Tracheal epithelial cell (primary cell): ENCODE data around the gene CARD16. TPM values are rescaled to one million over a fixed set of nuclear protein-coding genes. Genes with fewer than 3 reads are reported as not detected.

Experiments used
- total RNA-seq: library from RNA; depleted of rRNA; stranded (reverse); fragments of >200 nt; gene quantifications from 2 replicates; pipeline ENCODE4 v1.2.1, GENCODE V29; 2014

The CARD16 gene
- 0.85 and 2.2 TPM in 2 replicates for total RNA-seq

GRCh38 chr11:105044557-105045524, at the start of gene CARD16:
Gene CARD16, minus strand, starts transcription at chr11:105045335. Its CDS starts 38 bp downstream, at chr11:105045297.

DNA sequence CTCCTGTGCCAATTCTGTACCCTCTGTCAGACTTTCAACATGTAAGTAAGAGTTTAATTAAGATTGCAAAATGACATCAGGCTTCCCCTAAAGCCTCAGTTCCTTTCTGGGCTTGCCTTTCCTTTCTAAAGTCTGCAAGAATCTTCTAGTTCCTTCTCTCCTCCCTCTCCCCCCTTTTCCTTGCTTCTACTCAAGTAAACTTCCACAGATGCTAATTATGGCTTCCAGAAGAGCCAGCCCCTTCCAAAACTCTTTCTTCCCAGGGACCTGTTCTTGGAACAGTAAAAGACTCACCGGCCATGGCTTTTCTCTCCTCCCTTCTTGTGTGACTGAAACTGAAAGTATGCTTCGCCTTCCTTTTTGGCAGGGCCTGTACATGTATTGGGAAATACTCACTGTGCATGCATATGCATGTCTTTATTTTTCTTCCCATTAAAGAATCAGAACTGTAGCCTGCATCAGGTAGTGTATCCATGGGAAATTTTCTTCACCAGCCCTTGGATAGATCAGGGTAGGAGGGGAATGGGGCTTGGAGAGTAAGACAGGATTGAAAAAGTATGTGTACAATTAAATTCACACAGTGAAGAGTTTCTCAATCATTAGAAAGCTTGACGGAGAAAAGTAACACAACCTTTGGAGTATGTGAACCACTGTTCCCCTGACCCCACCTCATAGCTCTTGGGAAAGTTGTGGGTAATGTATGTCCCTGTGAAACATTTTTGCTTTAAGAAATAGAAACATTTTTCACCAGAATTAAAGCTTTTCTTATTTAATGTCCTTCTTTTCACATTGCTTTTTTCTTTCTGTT, 10.1 kb downstream of the CARD16 start, which contains the start of gene CASP1:
Gene CASP1 (minus strand): TSS at position 332 of the 808 bp plus-strand sequence. CDS start 31 bp downstream, at position 301.

DNA sequence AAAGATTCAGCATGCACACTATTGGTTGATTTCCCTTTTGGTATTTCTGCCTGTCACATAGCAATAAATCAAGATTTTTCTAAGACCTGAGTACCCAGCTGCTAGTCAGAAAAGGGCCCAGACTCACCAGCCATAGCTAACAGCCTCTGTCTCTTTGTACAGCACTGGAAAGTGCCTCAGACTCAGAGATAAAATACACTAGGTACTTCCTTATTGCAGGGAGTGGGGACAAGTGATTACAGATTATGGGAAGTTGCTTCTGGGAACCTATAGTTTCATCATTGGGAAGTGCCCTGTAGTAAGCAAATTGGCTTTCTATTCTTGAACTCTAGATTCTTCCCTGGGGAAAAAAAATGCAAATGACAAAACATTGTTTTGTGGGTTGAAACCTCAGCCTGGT, 22.1 kb downstream of the CARD16 start, which contains the start of gene CASP5:
Gene CASP5 (minus strand): TSS at position 166 of the 400 bp plus-strand sequence. CDS start 32 bp downstream, at position 134.

Other genes with a start within 250 kb of the CARD16 start
- gene CASP12, start 146.9 kb downstream of the CARD16 start, total RNA-seq = not detected in 2 replicates
- gene CASP4, start 76.8 kb downstream of the CARD16 start, total RNA-seq = 132 and 145 TPM in 2 replicates
- gene CASP5, start 22.2 kb downstream of the CARD16 start, total RNA-seq = 1.1 TPM in 1 of 2 replicates, not detected in the other
- 16.2 and 34.5 TPM in 2 replicates for gene CASP1, start 10.2 kb downstream of the CARD16 start, total RNA-seq
- not detected in 2 replicates for gene CARD18, start 94.4 kb upstream of the CARD16 start, total RNA-seq